Suprapubic skin (tissue), 4 donors: ENCODE data around the gene SUN3. TPM values are rescaled to one million over a fixed set of nuclear protein-coding genes. Genes with fewer than 3 reads are reported as not detected.

Source experiments
- DNase-seq, 2 donors: peaks; one replicate each; pipeline ENCODE4 v3.0.0-alpha.2; 2019; ENCODE audit warnings: low spot score in 2 of 2
- H3K27ac ChIP-seq: fragments of 200-600 bp; sonication (generic); one replicate; pipeline ENCODE4 v1.5.1; 2019
- H3K27me3 ChIP-seq: fragments of 200-600 bp; sonication (generic); one replicate; pipeline ENCODE4 v1.5.1; 2019
- H3K36me3 ChIP-seq: fragments of 200-600 bp; sonication (generic); one replicate; pipeline ENCODE4 v1.5.1; 2019
- H3K4me1 ChIP-seq: fragments of 200-600 bp; sonication (generic); one replicate; pipeline ENCODE4 v1.5.1; 2019
- H3K4me3 ChIP-seq: fragments of 200-600 bp; sonication (generic); one replicate; pipeline ENCODE4 v1.5.1; 2019; ENCODE audit warnings: mild to moderate bottlenecking
- H3K9me3 ChIP-seq: fragments of 200-600 bp; sonication (generic); one replicate; pipeline ENCODE4 v1.5.1; 2019
- CTCF ChIP-seq, 2 donors: fragments of 200-600 bp in 1 of 2; fragments of 450-650 bp in 1 of 2; sonication (generic) in 1 of 2; IDR thresholded peaks; one replicate each; pipeline ENCODE4 v1.5.1; 2016 to 2019; ENCODE audit warnings: antibody characterized with exemption in 2 of 2, mild to moderate bottlenecking in 1 of 2, moderate library complexity in 1 of 2
- EP300 ChIP-seq: sonication (generic); formaldehyde crosslinking; IDR thresholded peaks from one replicate; pipeline ENCODE4 v1.6.1; 2017; ENCODE audit warnings: antibody characterized with exemption
- POLR2A ChIP-seq, 2 donors: fragments of 450-650 bp; IDR thresholded peaks; one replicate each; pipeline ENCODE4 v1.6.1; 2017; ENCODE audit warnings: antibody characterized with exemption in 2 of 2, mild to moderate bottlenecking in 2 of 2, moderate library complexity in 2 of 2
- POLR2AphosphoS5 ChIP-seq, 3 donors: sonication (generic); formaldehyde crosslinking; IDR thresholded peaks; one replicate each; pipeline ENCODE4 v1.6.1; 2017; ENCODE audit warnings: antibody characterized with exemption in 3 of 3
- WGBS: methylation state at CpG from one replicate; pipeline ENCODE4 v1.1.5; 2018; 5-methylcytosine and 5-hydroxymethylcytosine counted together
- total RNA-seq, 4 donors: library from RNA; depleted of rRNA; stranded (reverse); fragments of >200 nt; gene quantifications; one replicate each; pipeline ENCODE4 v1.1.0, GENCODE V29; 2016

The SUN3 gene
- total RNA-seq, 4 donors from 2014 or later: not detected

GRCh38 chr7:47949703-47950102, 79.2 kb downstream of the SUN3 start:
- no peak for DNase-seq

GRCh38 chr7:47948141-47948790, 80.6 kb downstream of the SUN3 start, which contains the start of gene PKD1L1:
PKD1L1 (minus strand) TSS chr7:47948466; CDS start chr7:47948440, 26 bp downstream.
- no peak for TF ChIP-seq POLR2A (IDR thresholded peaks at IDR 0.05)
- no peak for TF ChIP-seq POLR2AphosphoS5 (IDR thresholded peaks at IDR 0.05)
- TF ChIP-seq CTCF (IDR thresholded peaks at IDR 0.05): no peak
- no peak for TF ChIP-seq EP300
- DNase-seq: no peak
- 83% methylated on average over 7 of the region's 7 CpGs for WGBS
- Histone ChIP-seq H3K4me3 (no peak within 1 kb of the TSS), H3K9me3 (no peaks in the 10 kb centered on the region), H3K27me3 (no peaks in the 10 kb centered on the region), H3K4me1 (peaks cover 6% of the 10 kb centered on the region), H3K36me3 (no peaks in the 10 kb centered on the region), H3K27ac (no peak within 1 kb of the TSS)

More at GRCh38 chr7:47949703-47950102, 79.2 kb downstream of the SUN3 start:
- peaks cover 6% of the 10 kb centered on the region for H3K4me1 ChIP-seq
- H3K9me3 ChIP-seq: no peaks in the 10 kb centered on the region
- no peak for TF ChIP-seq CTCF (IDR thresholded peaks at IDR 0.05)
- TF ChIP-seq POLR2A (IDR thresholded peaks at IDR 0.05): no peak
- TF ChIP-seq EP300: no peak
- TF ChIP-seq POLR2AphosphoS5 (IDR thresholded peaks at IDR 0.05): no peak
- H3K27ac ChIP-seq: no peak overlapping the region
- 80% methylated on average over 4 of the region's 4 CpGs for WGBS
- H3K36me3 ChIP-seq: peaks cover 9% of the 10 kb centered on the region
- no peak overlapping the region for H3K4me3 ChIP-seq
- H3K27me3 ChIP-seq: no peaks in the 10 kb centered on the region

- 89% methylated on average over 3 of the region's 7 CpGs for WGBS
- H3K27me3 ChIP-seq: no peaks in the 10 kb centered on the region
- no peak overlapping the region for H3K4me3 ChIP-seq
- no peak for TF ChIP-seq CTCF (IDR thresholded peaks at IDR 0.05)
- TF ChIP-seq POLR2A (IDR thresholded peaks at IDR 0.05): no peak
- no peak for TF ChIP-seq POLR2AphosphoS5 (IDR thresholded peaks at IDR 0.05)
- no peak for TF ChIP-seq EP300
- H3K4me1 ChIP-seq: peaks cover 6% of the 10 kb centered on the region
- no peak overlapping the region for H3K27ac ChIP-seq
- no peaks in the 10 kb centered on the region for H3K9me3 ChIP-seq
- no peaks in the 10 kb centered on the region for H3K36me3 ChIP-seq
- DNase-seq: no peak
These were observed 81.6 kb downstream of the SUN3 start for GRCh38 chr7:47947355-47947749.

GRCh38 chr7:47946581-47947354, 82.1 kb downstream of the SUN3 start:
- Histone ChIP-seq H3K27ac (peak overlapping the region; percentile 23), H3K9me3 (no peaks in the 10 kb centered on the region)
- WGBS: 80% methylated on average over 7 of the region's 7 CpGs

More at GRCh38 chr7:47946581-47947354, 82.1 kb downstream of the SUN3 start:
- no peak for DNase-seq
- no peak overlapping the region for H3K4me3 ChIP-seq
- peaks cover 6% of the 10 kb centered on the region for H3K4me1 ChIP-seq
- no peak for TF ChIP-seq CTCF (IDR thresholded peaks at IDR 0.05)
- H3K36me3 ChIP-seq: no peaks in the 10 kb centered on the region
- no peaks in the 10 kb centered on the region for H3K27me3 ChIP-seq
